OCI-LY7 (cell line): Measurements from ENCODE around the gene LINS1. TPM values are rescaled to one million over a fixed set of nuclear protein-coding genes. Genes with fewer than 3 reads are reported as not detected.

Experiments
- BruUV-seq: library from RNA; stranded (reverse); fragments of 400-500 nt; replicated peaks from 2 replicates; lab custom pipeline; 2021; lab: Mats Ljungman, UMichigan
- CTCF ChIA-PET: fragments of 300-600 bp; sonication (Branson Sonifier 250); formaldehyde crosslinking; loops from one replicate; lab custom pipeline; 2022; ENCODE audit warnings: antibody characterized with exemption; ENCODE audit not compliant: unreplicated experiment; lab: Charles Lee
- POLR2A ChIA-PET: fragments of 300-600 bp; sonication (Branson Sonifier 250); formaldehyde crosslinking; loops from one replicate; lab custom pipeline; 2022; ENCODE audit warnings: antibody characterized with exemption; lab: Charles Lee
- DNase-seq: peaks from one replicate; pipeline ENCODE4 v3.0.0-alpha.2; 2015; ENCODE audit warnings: low spot score
- H2AFZ ChIP-seq: fragments of 200-600 bp; sonication (generic), shearing (Covaris generic); 2 replicates; pipeline ENCODE4 v1.6.1; 2014; ENCODE audit warnings: mild to moderate bottlenecking, antibody characterized with exemption, low read length, moderate library complexity
- H3K27ac ChIP-seq: fragments of 200-600 bp; sonication (generic); 2 replicates; pipeline ENCODE4 v1.5.1; 2014; ENCODE audit warnings: mixed run types, low read depth, mild to moderate bottlenecking, moderate library complexity, low read length, inconsistent platforms; ENCODE audit not compliant: poor library complexity, severe bottlenecking
- H3K36me3 ChIP-seq: fragments of 200-600 bp; sonication (generic); 2 replicates; pipeline ENCODE4 v1.6.1; 2014; ENCODE audit warnings: mild to moderate bottlenecking, antibody characterized with exemption, low read length, moderate library complexity, mixed read lengths; ENCODE audit not compliant: insufficient read depth
- H3K4me1 ChIP-seq: fragments of 200-600 bp; sonication (generic); 2 replicates; pipeline ENCODE4 v1.5.1; 2014; ENCODE audit warnings: mild to moderate bottlenecking, low read length; ENCODE audit not compliant: insufficient read depth, poor library complexity, severe bottlenecking
- H3K4me2 ChIP-seq: fragments of 200-600 bp; sonication (generic); 2 replicates; pipeline ENCODE4 v1.6.1; 2014; ENCODE audit warnings: mild to moderate bottlenecking, low read length
- H3K4me3 ChIP-seq: fragments of 200-600 bp; sonication (generic); 2 replicates; pipeline ENCODE4 v1.5.1; 2014; ENCODE audit warnings: mild to moderate bottlenecking, low read depth, low read length; ENCODE audit not compliant: poor library complexity, severe bottlenecking
- H3K79me2 ChIP-seq: fragments of 200-600 bp; sonication (generic); 2 replicates; pipeline ENCODE4 v1.6.1; 2016; ENCODE audit warnings: low read depth, mild to moderate bottlenecking, low read length, moderate library complexity, mixed read lengths; ENCODE audit not compliant: insufficient read depth
- H3K9me2 ChIP-seq: fragments of 200-600 bp; sonication (generic); 2 replicates; pipeline ENCODE4 v1.6.1; 2016; ENCODE audit warnings: mild to moderate bottlenecking, low read length, mixed read lengths; ENCODE audit not compliant: insufficient read depth
- H3K9me3 ChIP-seq: fragments of 200-600 bp; sonication (generic); 2 replicates; pipeline ENCODE4 v1.6.1; 2014; ENCODE audit warnings: mild to moderate bottlenecking, mixed run types, low read length, mixed read lengths
- H4K20me1 ChIP-seq: fragments of 200-600 bp; sonication (generic); 2 replicates; pipeline ENCODE4 v1.6.1; 2014; ENCODE audit warnings: mild to moderate bottlenecking, antibody characterized with exemption, low read length, moderate library complexity, mixed read lengths; ENCODE audit not compliant: insufficient read depth
- CTCF ChIP-seq: fragments of 200-600 bp; sonication (generic); conservative IDR thresholded peaks from 2 replicates; pipeline ENCODE4 v1.5.1; 2014; ENCODE audit warnings: mild to moderate bottlenecking, antibody characterized with exemption, low read length, moderate library complexity, mixed read lengths
- EZH2phosphoT487 ChIP-seq: fragments of 200-600 bp; sonication (generic); IDR thresholded peaks from 2 replicates; pipeline ENCODE4 v1.6.1; 2018; ENCODE audit warnings: low read depth, borderline replicate concordance, mild to moderate bottlenecking, mixed run types, antibody characterized with exemption, low read length, moderate library complexity, mixed read lengths
- intact Hi-C: fragments of 100-400 bp; cut with micrococcal nuclease; formaldehyde crosslinking; loops from one replicate; pipeline ENCODE4 v1.10.0; 2022; ENCODE audit not compliant: unreplicated experiment
- total RNA-seq, 2 experiments: library from RNA; depleted of rRNA in 1 of 2; stranded (reverse); fragments of >200 nt in 1 of 2; shearing (Covaris generic) in 1 of 2; gene quantifications; 2 replicates each; pipeline ENCODE4 v1.2.3, GENCODE V29; 2014 to 2022

The LINS1 gene
- total RNA-seq, 2 experiments from 2014 or later = 6.6 to 14.3 TPM

GRCh38 chr15:100571592-100572167, 30.3 kb downstream of the LINS1 start:
- Histone ChIP-seq H3K27ac (no peak overlapping the region), H3K4me1 (no peaks in the 10 kb centered on the region), H3K79me2 (no peaks in the 10 kb centered on the region), H3K36me3 (peaks cover 54% of the 10 kb centered on the region), H3K9me2 (no peaks in the 10 kb centered on the region), H3K9me3 (no peaks in the 10 kb centered on the region), H2AFZ (no peak overlapping the region), H3K4me3 (no peak overlapping the region), H3K4me2 (no peak overlapping the region), H4K20me1 (no peaks in the 10 kb centered on the region)
- CTCF ChIA-PET = no interaction called here
- intact Hi-C loops = loop anchor here (2.0 to 5.0 kb wide), 2 partner anchors 124 to 229 kb away; no protein-coding TSS in a partner anchor
- DNase-seq = no peak
- BruUV-seq = no TSS peak
- TF ChIP-seq EZH2phosphoT487 = no peak
- TF ChIP-seq CTCF = no peak
- POLR2A ChIA-PET = interaction anchor here (0.9 kb wide), 1 partner anchor 233 kb away, joined by 3 read pairs; no protein-coding TSS in a partner anchor

GRCh38 chr15:100570735-100571313, 31.2 kb downstream of the LINS1 start:
- no peaks in the 10 kb centered on the region for H3K9me2 ChIP-seq
- POLR2A ChIA-PET = no interaction called here
- no peaks in the 10 kb centered on the region for H3K9me3 ChIP-seq
- H3K27ac ChIP-seq = no peak overlapping the region
- H4K20me1 ChIP-seq = no peaks in the 10 kb centered on the region
- no peaks in the 10 kb centered on the region for H3K4me1 ChIP-seq
- TF ChIP-seq CTCF (no peak), EZH2phosphoT487 (no peak)
- H3K4me2 ChIP-seq = no peak overlapping the region
- no peaks in the 10 kb centered on the region for H3K79me2 ChIP-seq
- DNase-seq = no peak
- no peak overlapping the region for H3K4me3 ChIP-seq
- intact Hi-C loops = loop anchor here (5.0 kb wide), 1 partner anchor 124 kb away; no protein-coding TSS in a partner anchor
- BruUV-seq = no TSS peak
- no peak overlapping the region for H2AFZ ChIP-seq
- CTCF ChIA-PET = no interaction called here
- H3K36me3 ChIP-seq = peaks cover 54% of the 10 kb centered on the region

GRCh38 chr15:100570275-100570674, 31.7 kb downstream of the LINS1 start:
- ChIA-PET POLR2A (interaction anchor here (0.5 kb wide), 1 partner anchor 116 kb away, joined by 4 read pairs; no protein-coding TSS in a partner anchor), CTCF (no interaction called here)
- no peak overlapping the region for H3K4me2 ChIP-seq
- no peaks in the 10 kb centered on the region for H3K79me2 ChIP-seq
- BruUV-seq = no TSS peak
- no peak for DNase-seq
- H3K9me3 ChIP-seq = no peaks in the 10 kb centered on the region
- H3K9me2 ChIP-seq = no peaks in the 10 kb centered on the region
- intact Hi-C loops = loop anchor here (5.0 kb wide), 1 partner anchor 123 kb away; no protein-coding TSS in a partner anchor
- no peak overlapping the region for H2AFZ ChIP-seq
- no peaks in the 10 kb centered on the region for H4K20me1 ChIP-seq
- H3K4me3 ChIP-seq = no peak overlapping the region
- peaks cover 54% of the 10 kb centered on the region for H3K36me3 ChIP-seq
- no peak overlapping the region for H3K27ac ChIP-seq
- TF ChIP-seq EZH2phosphoT487 = no peak
- no peak for TF ChIP-seq CTCF
- H3K4me1 ChIP-seq = no peaks in the 10 kb centered on the region
